ENCODE measurements around the gene CTTNBP2NL. TPM values are rescaled to one million over a fixed set of nuclear protein-coding genes. Genes with fewer than 3 reads are reported as not detected.

CTTNBP2NL gene
- total RNA-seq, 1 donor from 2014 or later = 24.8 TPM

GRCh38 chr1:112501810-112502641 lies 106.0 kb downstream of the CTTNBP2NL start:
- TF ChIP-seq POLR2AphosphoS5 (IDR thresholded peaks at IDR 0.05; ENCODE audit: insufficient read depth in 1 of 2, low read depth in 1 of 2) (peak; percentile 27 to 72), POLR2A (IDR thresholded peaks at IDR 0.05) (no peak)
- TF ChIP-seq, protein P1, sequence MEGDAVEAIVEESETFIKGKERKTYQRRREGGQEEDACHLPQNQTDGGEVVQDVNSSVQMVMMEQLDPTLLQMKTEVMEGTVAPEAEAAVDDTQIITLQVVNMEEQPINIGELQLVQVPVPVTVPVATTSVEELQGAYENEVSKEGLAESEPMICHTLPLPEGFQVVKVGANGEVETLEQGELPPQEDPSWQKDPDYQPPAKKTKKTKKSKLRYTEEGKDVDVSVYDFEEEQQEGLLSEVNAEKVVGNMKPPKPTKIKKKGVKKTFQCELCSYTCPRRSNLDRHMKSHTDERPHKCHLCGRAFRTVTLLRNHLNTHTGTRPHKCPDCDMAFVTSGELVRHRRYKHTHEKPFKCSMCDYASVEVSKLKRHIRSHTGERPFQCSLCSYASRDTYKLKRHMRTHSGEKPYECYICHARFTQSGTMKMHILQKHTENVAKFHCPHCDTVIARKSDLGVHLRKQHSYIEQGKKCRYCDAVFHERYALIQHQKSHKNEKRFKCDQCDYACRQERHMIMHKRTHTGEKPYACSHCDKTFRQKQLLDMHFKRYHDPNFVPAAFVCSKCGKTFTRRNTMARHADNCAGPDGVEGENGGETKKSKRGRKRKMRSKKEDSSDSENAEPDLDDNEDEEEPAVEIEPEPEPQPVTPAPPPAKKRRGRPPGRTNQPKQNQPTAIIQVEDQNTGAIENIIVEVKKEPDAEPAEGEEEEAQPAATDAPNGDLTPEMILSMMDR (IDR thresholded peaks at IDR 0.05) = peak; percentile 2 to 65 (median 59)
- Histone ChIP-seq H3K27ac (peak overlapping the region; percentile 75), H3K4me3 (peak overlapping the region; percentile 44 to 67), H3K9me3 (no peaks in the 10 kb centered on the region), H3K36me3 (no peaks in the 10 kb centered on the region), H3K27me3 (no peaks in the 10 kb centered on the region), H3K4me1 (peaks cover 24% of the 10 kb centered on the region)
- intact Hi-C loops (cut with DNase I) = no loop called here
- DNase-seq (ENCODE audit: extremely low spot score in 2 of 2) = no peak

DNA sequence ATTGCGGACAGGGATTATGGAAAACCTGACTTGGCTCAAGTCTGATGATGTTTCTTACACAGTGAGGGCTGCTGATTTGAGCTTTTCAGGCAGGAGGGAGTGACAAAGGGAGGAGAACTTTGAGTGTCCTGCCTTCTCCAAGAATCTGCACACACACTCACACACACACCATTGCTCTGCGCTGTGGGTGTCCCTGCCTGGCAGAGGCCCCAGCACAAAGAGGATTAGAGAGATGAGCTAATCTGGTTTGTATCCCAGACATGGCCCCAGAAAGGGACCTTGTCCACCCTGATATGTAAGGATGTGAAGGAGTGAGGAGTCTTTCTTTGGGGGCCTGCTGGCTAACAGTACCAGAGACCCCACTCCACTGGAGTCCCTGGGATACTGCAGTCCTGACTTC lies 106.8 kb downstream of the CTTNBP2NL start:
- no peak for TF ChIP-seq POLR2A (IDR thresholded peaks at IDR 0.05)
- TF ChIP-seq, protein P1 (IDR thresholded peaks at IDR 0.05) = no peak
- no peak for TF ChIP-seq POLR2AphosphoS5 (IDR thresholded peaks at IDR 0.05; ENCODE audit: insufficient read depth in 1 of 2, low read depth in 1 of 2)
- Histone ChIP-seq H3K9me3 (no peaks in the 10 kb centered on the region), H3K4me1 (peaks cover 28% of the 10 kb centered on the region), H3K4me3 (peak overlapping the region in 1 of 2 donors; percentile 67), H3K27me3 (no peaks in the 10 kb centered on the region), H3K27ac (peak overlapping the region; percentile 75), H3K36me3 (no peaks in the 10 kb centered on the region)
- DNase-seq (ENCODE audit: extremely low spot score in 2 of 2) = no peak
- intact Hi-C loops (cut with DNase I) = no loop called here

GRCh38 chr1:112504001-112504660 lies 108.1 kb downstream of the CTTNBP2NL start:
- H3K4me3 ChIP-seq = no peak overlapping the region

DNA sequence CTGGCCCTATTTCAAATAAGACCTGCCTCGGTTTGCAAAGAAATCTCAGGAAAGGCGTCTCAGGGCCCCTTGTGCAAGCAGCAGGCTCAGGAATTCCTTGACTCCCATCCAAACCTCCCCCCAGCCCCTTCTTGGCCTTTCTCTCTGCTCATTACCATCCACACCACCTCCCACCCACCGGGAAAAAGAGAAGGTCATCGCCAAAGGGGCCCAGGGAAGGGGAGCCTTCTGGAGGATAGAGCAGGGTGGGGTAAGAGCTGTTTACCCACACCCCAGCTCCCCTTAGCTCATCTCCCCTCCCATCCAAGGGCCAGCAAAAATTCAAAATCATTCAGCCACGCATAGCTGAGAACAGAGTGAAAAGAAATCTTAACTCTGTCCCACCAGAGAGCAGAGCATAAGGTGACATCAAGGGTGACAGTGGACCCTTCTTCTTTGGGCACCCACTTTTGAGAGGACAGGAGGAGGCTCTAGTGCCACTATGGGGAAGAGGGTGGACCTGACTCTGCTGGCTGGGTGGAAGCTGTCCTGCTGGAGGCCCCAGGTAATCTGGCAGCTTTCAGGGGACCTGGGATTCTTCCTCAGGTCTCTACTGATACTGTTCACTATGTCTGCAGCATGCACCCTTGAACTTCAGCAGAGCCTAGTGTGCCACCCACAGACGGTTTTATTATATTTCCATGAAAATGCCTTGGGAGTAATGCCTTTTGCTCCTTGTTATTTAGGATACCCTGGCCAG lies 108.8 kb downstream of the CTTNBP2NL start:
- intact Hi-C loops (cut with DNase I) = no loop called here
- peaks cover 41% of the 10 kb centered on the region for H3K4me1 ChIP-seq
- H3K4me3 ChIP-seq = no peak overlapping the region
- H3K36me3 ChIP-seq = no peaks in the 10 kb centered on the region
- no peak for TF ChIP-seq POLR2A (IDR thresholded peaks at IDR 0.05)
- TF ChIP-seq, protein P1 (IDR thresholded peaks at IDR 0.05) = no peak
- TF ChIP-seq POLR2AphosphoS5 (IDR thresholded peaks at IDR 0.05; ENCODE audit: insufficient read depth in 1 of 2, low read depth in 1 of 2) = no peak
- H3K27ac ChIP-seq = peak overlapping the region; percentile 73
- no peaks in the 10 kb centered on the region for H3K9me3 ChIP-seq
- DNase-seq (ENCODE audit: extremely low spot score in 2 of 2) = no peak
- no peaks in the 10 kb centered on the region for H3K27me3 ChIP-seq

More at GRCh38 chr1:112504001-112504660, 108.1 kb downstream of the CTTNBP2NL start:
- TF ChIP-seq POLR2AphosphoS5 (IDR thresholded peaks at IDR 0.05; ENCODE audit: insufficient read depth in 1 of 2, low read depth in 1 of 2) (no peak), POLR2A (IDR thresholded peaks at IDR 0.05) (no peak)
- TF ChIP-seq, protein P1 (IDR thresholded peaks at IDR 0.05) = no peak
- Histone ChIP-seq H3K4me1 (peaks cover 41% of the 10 kb centered on the region), H3K27me3 (no peaks in the 10 kb centered on the region), H3K36me3 (no peaks in the 10 kb centered on the region), H3K27ac (peak overlapping the region; percentile 75), H3K9me3 (no peaks in the 10 kb centered on the region)
- intact Hi-C loops (cut with DNase I) = no loop called here
- DNase-seq (ENCODE audit: extremely low spot score in 2 of 2) = no peak

Data from vagina (tissue), 2 donors.